Mesenchymal stem cell (in vitro differentiated cells and primary cell): ENCODE data around the gene SSNA1.

ENCODE experiments used
- DNase-seq: peaks from one replicate; pipeline ENCODE4 v3.0.0-alpha.2; 2013
- H2AFZ ChIP-seq: one replicate; pipeline ENCODE4 v1.6.1; 2013; ENCODE audit warnings: low read depth, mild to moderate bottlenecking, control low read depth, inconsistent platforms, low read length, moderate library complexity
- H2AK5ac ChIP-seq: 2 replicates; pipeline ENCODE4 v1.6.1; 2013; ENCODE audit warnings: low read length, moderate library complexity, mild to moderate bottlenecking, inconsistent platforms; ENCODE audit not compliant: severe bottlenecking
- H2BK120ac ChIP-seq: one replicate; pipeline ENCODE4 v1.6.1; 2013; ENCODE audit warnings: low read depth, mild to moderate bottlenecking, inconsistent platforms, low read length, moderate library complexity
- H2BK12ac ChIP-seq, 2 experiments: one replicate each; pipeline ENCODE4 v1.6.1; 2013; ENCODE audit warnings: inconsistent platforms in 2 of 2, low read length in 2 of 2, mild to moderate bottlenecking in 2 of 2, moderate library complexity in 2 of 2, control low read depth in 1 of 2
- H2BK15ac ChIP-seq: one replicate; pipeline ENCODE4 v1.6.1; 2013; ENCODE audit warnings: mild to moderate bottlenecking, low read depth, inconsistent platforms; ENCODE audit not compliant: poor library complexity, severe bottlenecking
- H2BK5ac ChIP-seq: 2 replicates; pipeline ENCODE4 v1.6.1; 2013; ENCODE audit warnings: low read depth, mild to moderate bottlenecking, low read length, control low read depth, inconsistent platforms; ENCODE audit not compliant: poor library complexity, severe bottlenecking
- H3K14ac ChIP-seq, 2 experiments: one replicate each; pipeline ENCODE4 v1.6.1; 2013; ENCODE audit warnings: inconsistent platforms in 2 of 2, low read length in 2 of 2, control low read depth in 1 of 2, mild to moderate bottlenecking in 1 of 2, moderate library complexity in 1 of 2
- H3K18ac ChIP-seq, 2 experiments: one replicate each; pipeline ENCODE4 v1.6.1; 2013; ENCODE audit warnings: inconsistent platforms in 2 of 2, low read length in 2 of 2, control low read depth in 1 of 2, low read depth in 1 of 2, mild to moderate bottlenecking in 1 of 2
- H3K23ac ChIP-seq, 2 experiments: one replicate each; pipeline ENCODE4 v1.6.1; 2013; ENCODE audit warnings: inconsistent platforms in 2 of 2, low read length in 2 of 2, mild to moderate bottlenecking in 2 of 2, moderate library complexity in 2 of 2, control low read depth in 1 of 2
- H3K27ac ChIP-seq: 2 replicates; pipeline ENCODE4 v1.5.1; 2013; ENCODE audit warnings: mild to moderate bottlenecking, moderate library complexity, low read length, control low read depth, inconsistent platforms; ENCODE audit not compliant: poor library complexity, severe bottlenecking
- H3K27me3 ChIP-seq, 2 experiments: 2 replicates each; pipeline versions ENCODE4 v1.6.1 to v1.7.0; 2013; ENCODE audit warnings: low read length in 2 of 2, mild to moderate bottlenecking in 2 of 2, moderate library complexity in 2 of 2, control low read depth in 1 of 2, inconsistent platforms in 1 of 2; ENCODE audit not compliant: control insufficient read depth in 1 of 2, insufficient read depth in 1 of 2
- H3K36me3 ChIP-seq, 2 experiments: 2 replicates each; pipeline versions ENCODE4 v1.6.1 to v1.7.0; 2013; ENCODE audit warnings: low read length in 2 of 2, control low read depth in 1 of 2, inconsistent platforms in 1 of 2, low read depth in 1 of 2, mild to moderate bottlenecking in 1 of 2; ENCODE audit not compliant: insufficient read depth in 2 of 2, control insufficient read depth in 1 of 2
- H3K4ac ChIP-seq, 2 experiments: one replicate each; pipeline ENCODE4 v1.6.1; 2013; ENCODE audit warnings: inconsistent platforms in 2 of 2, low read length in 2 of 2, mild to moderate bottlenecking in 2 of 2, moderate library complexity in 2 of 2, control low read depth in 1 of 2, low read depth in 1 of 2
- H3K4me1 ChIP-seq: 2 replicates; pipeline ENCODE4 v1.6.1; 2013; ENCODE audit warnings: low read depth, low read length, control low read depth; ENCODE audit not compliant: control insufficient read depth, insufficient read depth
- H3K4me2 ChIP-seq: 2 replicates; pipeline ENCODE4 v1.6.1; 2013; ENCODE audit warnings: low read length, mild to moderate bottlenecking, inconsistent platforms; ENCODE audit not compliant: poor library complexity, severe bottlenecking
- H3K4me3 ChIP-seq, 2 experiments: 2 replicates each; pipeline versions ENCODE4 v1.5.1 to v1.7.0; 2013; ENCODE audit warnings: low read length in 2 of 2, mild to moderate bottlenecking in 2 of 2, control low read depth in 1 of 2, low read depth in 1 of 2; ENCODE audit not compliant: insufficient read depth in 1 of 2
- H3K79me1 ChIP-seq: replicated peaks from 2 replicates; pipeline ENCODE4 v1.6.1; 2013; ENCODE audit warnings: mild to moderate bottlenecking, control low read depth, low read length, inconsistent platforms; ENCODE audit not compliant: poor library complexity, severe bottlenecking
- H3K9ac ChIP-seq: 2 replicates; pipeline ENCODE4 v1.7.0; 2013; ENCODE audit warnings: mild to moderate bottlenecking, low read length, moderate library complexity
- H3K9me3 ChIP-seq: 2 replicates; pipeline ENCODE4 v1.7.0; 2013; ENCODE audit warnings: mild to moderate bottlenecking, low read length; ENCODE audit not compliant: control insufficient read depth
- H4K8ac ChIP-seq: one replicate; pipeline ENCODE4 v1.6.1; 2013; ENCODE audit warnings: inconsistent platforms, mild to moderate bottlenecking, low read length, moderate library complexity
- H4K91ac ChIP-seq: one replicate; pipeline ENCODE4 v1.6.1; 2013; ENCODE audit warnings: mild to moderate bottlenecking, low read length, inconsistent platforms
- WGBS: methylation state at CpG from one replicate; pipeline ENCODE4 v1.1.7; 2013; ENCODE audit warnings: mixed read lengths; 5-methylcytosine and 5-hydroxymethylcytosine counted together

SSNA1 gene

GRCh38 chr9:137161558-137162486 lies 26.7 kb upstream of the SSNA1 start:
- DNase-seq = no peak
- Histone ChIP-seq H2BK12ac (no peak overlapping the region), H3K9me3 (no peaks in the 10 kb centered on the region), H3K9ac (no peak overlapping the region), H3K27me3 (peaks cover 86 to 97% of the 10 kb centered on the region in 2 experiments), H2BK120ac (no peak overlapping the region), H2BK15ac (no peak overlapping the region), H4K91ac (no peak overlapping the region), H3K18ac (no peak overlapping the region), H3K79me1 (no peaks in the 10 kb centered on the region), H3K4me1 (peaks cover 20% of the 10 kb centered on the region), H4K8ac (no peak overlapping the region), H2AK5ac (no peak overlapping the region), H3K23ac (no peak overlapping the region), H2AFZ (no peak overlapping the region), H3K4me3 (no peak overlapping the region), H3K36me3 (no peaks in the 10 kb centered on the region), H2BK5ac (no peak overlapping the region), H3K4me2 (peak overlapping the region; percentile 33), H3K27ac (no peak overlapping the region), H3K4ac (no peak overlapping the region), H3K14ac (no peak overlapping the region)
- WGBS = 12% methylated on average over 60 of the region's 71 CpGs

- H3K9ac ChIP-seq = no peak overlapping the region
Measured at GRCh38 chr9:137162505-137163364, 25.7 kb upstream of the SSNA1 start.

GRCh38 chr9:137163365-137163715 lies 25.1 kb upstream of the SSNA1 start:
- Histone ChIP-seq H3K9ac (no peak overlapping the region), H3K14ac (no peak overlapping the region), H3K4me3 (no peak overlapping the region), H4K91ac (no peak overlapping the region), H4K8ac (no peak overlapping the region), H2BK15ac (no peak overlapping the region), H2AFZ (no peak overlapping the region), H3K4me1 (peaks cover 25% of the 10 kb centered on the region), H3K9me3 (no peaks in the 10 kb centered on the region), H3K79me1 (no peaks in the 10 kb centered on the region), H3K27me3 (peaks cover 82 to 96% of the 10 kb centered on the region in 2 experiments), H3K27ac (no peak overlapping the region), H3K4ac (no peak overlapping the region), H3K4me2 (no peak overlapping the region), H3K23ac (no peak overlapping the region), H3K18ac (no peak overlapping the region), H2BK12ac (no peak overlapping the region), H2BK5ac (no peak overlapping the region), H2AK5ac (no peak overlapping the region), H2BK120ac (no peak overlapping the region), H3K36me3 (no peaks in the 10 kb centered on the region)
- WGBS = 39% methylated on average over 26 of the region's 26 CpGs
- no peak for DNase-seq

More at GRCh38 chr9:137162505-137163364, 25.7 kb upstream of the SSNA1 start:
- H2BK5ac ChIP-seq = no peak overlapping the region
- H3K23ac ChIP-seq = no peak overlapping the region
- no peak overlapping the region for H2BK15ac ChIP-seq
- no peaks in the 10 kb centered on the region for H3K9me3 ChIP-seq
- no peak overlapping the region for H3K27ac ChIP-seq
- no peak overlapping the region for H3K14ac ChIP-seq
- H3K4me2 ChIP-seq = peak overlapping the region; percentile 41
- peak; percentile 16 for DNase-seq
- H2AFZ ChIP-seq = no peak overlapping the region
- H2BK120ac ChIP-seq = no peak overlapping the region
- peaks cover 19% of the 10 kb centered on the region for H3K4me1 ChIP-seq
- no peak overlapping the region for H2AK5ac ChIP-seq
- H2BK12ac ChIP-seq = no peak overlapping the region
- no peak overlapping the region for H4K91ac ChIP-seq
- H3K27me3 ChIP-seq = peaks cover 83 to 96% of the 10 kb centered on the region in 2 experiments
- no peak overlapping the region for H4K8ac ChIP-seq
- H3K36me3 ChIP-seq = no peaks in the 10 kb centered on the region
- H3K79me1 ChIP-seq = no peaks in the 10 kb centered on the region
- WGBS = 9% methylated on average over 68 of the region's 74 CpGs
- peak overlapping the region in 1 of 2 experiments; percentile 4 for H3K4me3 ChIP-seq
- H3K18ac ChIP-seq = no peak overlapping the region
- no peak overlapping the region for H3K4ac ChIP-seq

GRCh38 chr9:137163805-137164204 lies 24.7 kb upstream of the SSNA1 start:
- Histone ChIP-seq H3K9ac (no peak overlapping the region), H3K27ac (no peak overlapping the region), H3K4ac (no peak overlapping the region), H3K79me1 (no peaks in the 10 kb centered on the region), H3K4me2 (no peak overlapping the region), H2BK120ac (no peak overlapping the region), H2AFZ (no peak overlapping the region), H4K8ac (no peak overlapping the region), H3K4me3 (no peak overlapping the region), H3K18ac (no peak overlapping the region), H3K4me1 (peaks cover 30% of the 10 kb centered on the region), H2BK12ac (no peak overlapping the region), H3K36me3 (no peaks in the 10 kb centered on the region), H2BK15ac (no peak overlapping the region), H3K23ac (no peak overlapping the region), H2BK5ac (no peak overlapping the region), H3K14ac (no peak overlapping the region), H2AK5ac (no peak overlapping the region), H3K27me3 (peaks cover 78 to 95% of the 10 kb centered on the region in 2 experiments), H3K9me3 (no peaks in the 10 kb centered on the region), H4K91ac (no peak overlapping the region)
- 93% methylated on average over 22 of the region's 22 CpGs for WGBS
- no peak for DNase-seq
